Central memory CD8-positive, alpha-beta T cell (primary cell): Measurements from ENCODE around the gene YWHAE.
"Not testable (repeated sequence)": the region's sequence is repeated elsewhere in the genome, so short reads cannot be mapped to it uniquely, and the experiment has no call there.

Source experiments
- ATAC-seq: fragments of 150-1000 bp; cut with Tn5 transposase; replicated peaks from 2 replicates; pipeline ENCODE4 v1.10.0; 2022; ENCODE audit warnings: mild to moderate bottlenecking, moderate FRiP score, moderate number of reproducible peaks; ENCODE audit not compliant: poor library complexity, severe bottlenecking; ENCODE audit errors: extremely low read depth
- DNase-seq, 2 donors: peaks; one replicate each; pipeline ENCODE4 v3.0.0; 2021; ENCODE audit warnings: low spot score in 2 of 2
- H3K27ac Mint-ChIP-seq: one replicate; pipeline ENCODE4 v1.8.0; 2022; ENCODE audit warnings: low read depth, mild to moderate bottlenecking, moderate library complexity, mixed read lengths
- H3K27me3 Mint-ChIP-seq: one replicate; pipeline ENCODE4 v1.8.0; 2022; ENCODE audit warnings: mixed read lengths
- H3K36me3 Mint-ChIP-seq: one replicate; pipeline ENCODE4 v1.8.0; 2022; ENCODE audit warnings: mild to moderate bottlenecking, moderate library complexity, mixed read lengths; ENCODE audit not compliant: insufficient read depth
- H3K4me1 Mint-ChIP-seq: one replicate; pipeline ENCODE4 v1.8.0; 2022; ENCODE audit warnings: mixed read lengths
- H3K4me3 Mint-ChIP-seq: one replicate; pipeline ENCODE4 v1.8.0; 2022; ENCODE audit warnings: mild to moderate bottlenecking, moderate library complexity, mixed read lengths
- H3K9me3 Mint-ChIP-seq: one replicate; pipeline ENCODE4 v1.8.0; 2022; ENCODE audit warnings: mixed read lengths

The YWHAE gene

DNA sequence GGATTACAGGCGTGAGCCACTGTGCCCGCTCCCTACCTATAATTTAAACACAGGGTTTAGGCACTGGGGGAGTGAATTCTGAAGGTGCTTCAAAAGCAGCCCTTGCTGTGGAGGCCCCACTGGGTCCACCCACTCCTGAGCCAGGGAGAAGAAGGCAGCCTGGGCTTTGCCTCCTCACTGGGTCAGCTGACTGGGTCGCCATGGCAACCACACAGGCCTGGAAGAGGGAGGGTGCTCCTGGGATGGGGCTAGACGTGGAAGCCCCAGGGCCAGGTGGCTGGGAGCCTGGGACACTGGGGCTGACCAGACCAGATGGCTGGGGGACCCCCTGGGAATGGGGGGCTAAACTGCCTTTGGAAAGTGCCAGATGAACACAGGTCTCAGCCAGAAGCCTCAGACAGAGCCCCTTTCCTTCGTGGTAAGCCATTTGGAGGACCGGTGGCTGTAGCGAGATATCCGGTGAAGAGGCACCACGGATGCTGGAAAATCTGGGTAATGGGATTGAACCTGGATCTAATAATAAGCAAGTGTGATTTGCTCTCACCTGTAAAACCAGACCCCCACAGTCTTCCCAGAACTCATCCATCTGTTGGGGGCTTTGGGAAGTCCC, 87.7 kb downstream of the YWHAE start:
- H3K27ac Mint-ChIP-seq, result no peak overlapping the region
- ATAC-seq, result no peak
- peaks cover 3% of the 10 kb centered on the region for H3K36me3 Mint-ChIP-seq
- no peak overlapping the region for H3K4me3 Mint-ChIP-seq
- H3K27me3 Mint-ChIP-seq, result peaks cover 14% of the 10 kb centered on the region
- no peaks in the 10 kb centered on the region for H3K4me1 Mint-ChIP-seq
- H3K9me3 Mint-ChIP-seq, result no peaks in the 10 kb centered on the region
- no peak for DNase-seq

DNA sequence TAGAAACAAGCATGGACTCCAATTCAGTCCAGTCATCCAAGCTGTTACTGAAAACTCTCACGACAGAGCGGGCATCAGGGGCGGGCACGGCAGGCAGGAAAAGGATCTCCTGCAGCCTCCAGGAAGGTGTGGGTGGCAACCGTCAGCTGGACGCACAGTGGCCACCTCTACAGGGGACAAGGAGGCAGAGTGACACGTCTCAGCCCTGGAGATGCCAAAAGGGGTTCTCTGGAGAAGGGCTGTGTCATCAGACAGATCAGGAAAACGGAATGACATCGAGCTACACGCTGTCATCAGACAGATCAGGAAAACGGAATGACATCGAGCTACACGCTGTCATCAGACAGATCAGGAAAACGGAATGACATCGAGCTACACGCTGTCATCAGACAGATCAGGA, 92.2 kb downstream of the YWHAE start:
- ATAC-seq, DNase-seq, H3K27me3 Mint-ChIP-seq, H3K36me3 Mint-ChIP-seq, H3K4me1 Mint-ChIP-seq, H3K9me3 Mint-ChIP-seq, H3K4me3 Mint-ChIP-seq: not testable (repeated sequence)
- peak overlapping the region; percentile 71 for H3K27ac Mint-ChIP-seq

- no peak for DNase-seq
- Mint-ChIP-seq H3K9me3 (no peaks in the 10 kb centered on the region), H3K4me1 (no peaks in the 10 kb centered on the region), H3K36me3 (peaks cover 5% of the 10 kb centered on the region), H3K4me3 (no peak overlapping the region), H3K27me3 (peaks cover 8% of the 10 kb centered on the region), H3K27ac (no peak overlapping the region)
- no peak for ATAC-seq
These were observed 95.0 kb downstream of the YWHAE start for GRCh38 chr17:1304962-1305563.

DNA sequence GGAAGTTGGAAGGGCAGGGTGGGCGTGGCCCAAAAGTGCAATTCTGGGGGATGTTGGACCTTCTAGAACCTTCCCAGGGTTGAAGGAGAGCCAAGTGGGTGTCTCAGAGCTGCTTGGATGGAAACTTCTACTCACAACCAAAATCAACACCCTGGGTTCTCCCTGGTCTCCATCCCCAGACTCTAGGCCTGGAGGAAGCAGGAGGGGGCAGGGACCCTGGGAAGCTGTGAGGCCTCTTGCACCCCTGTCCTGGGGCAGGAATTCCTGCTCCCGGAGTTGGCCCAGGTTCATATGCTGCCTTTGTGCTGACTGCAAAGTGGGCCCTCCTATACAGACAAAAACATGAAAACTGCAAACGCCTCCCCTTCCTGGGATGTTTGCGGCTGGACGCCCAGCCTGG, 95.5 kb downstream of the YWHAE start:
- Mint-ChIP-seq H3K9me3 (no peaks in the 10 kb centered on the region), H3K4me1 (no peaks in the 10 kb centered on the region), H3K36me3 (peaks cover 5% of the 10 kb centered on the region), H3K4me3 (no peak overlapping the region), H3K27me3 (peaks cover 11% of the 10 kb centered on the region), H3K27ac (no peak overlapping the region)
- no peak for ATAC-seq
- DNase-seq, result no peak

DNA sequence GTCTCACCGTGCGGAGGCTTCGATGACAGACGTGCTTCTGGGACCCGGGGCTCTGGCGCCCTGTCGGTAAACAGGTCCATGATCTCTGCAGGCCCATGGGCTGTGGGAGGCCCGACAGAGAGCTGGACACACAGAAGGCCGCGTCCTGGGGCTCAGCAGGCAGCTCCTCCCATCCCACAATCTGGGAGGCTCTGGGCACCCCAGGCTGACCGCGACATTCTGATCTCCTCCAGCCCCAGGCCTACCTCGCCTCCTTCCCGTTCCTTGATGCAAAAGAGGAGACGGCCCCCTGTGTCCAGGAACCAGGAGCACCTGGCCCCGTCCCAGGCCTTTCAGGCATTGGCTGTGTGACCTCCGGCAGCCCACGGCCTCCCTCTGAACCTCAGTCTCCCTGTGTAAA, 97.3 kb downstream of the YWHAE start:
- H3K4me1 Mint-ChIP-seq, result peaks cover 7% of the 10 kb centered on the region
- peaks cover 11% of the 10 kb centered on the region for H3K27me3 Mint-ChIP-seq
- H3K9me3 Mint-ChIP-seq, result no peaks in the 10 kb centered on the region
- no peak overlapping the region for H3K4me3 Mint-ChIP-seq
- H3K36me3 Mint-ChIP-seq, result peaks cover 3% of the 10 kb centered on the region
- ATAC-seq (no peak), DNase-seq (no peak)
- H3K27ac Mint-ChIP-seq, result no peak overlapping the region

DNA sequence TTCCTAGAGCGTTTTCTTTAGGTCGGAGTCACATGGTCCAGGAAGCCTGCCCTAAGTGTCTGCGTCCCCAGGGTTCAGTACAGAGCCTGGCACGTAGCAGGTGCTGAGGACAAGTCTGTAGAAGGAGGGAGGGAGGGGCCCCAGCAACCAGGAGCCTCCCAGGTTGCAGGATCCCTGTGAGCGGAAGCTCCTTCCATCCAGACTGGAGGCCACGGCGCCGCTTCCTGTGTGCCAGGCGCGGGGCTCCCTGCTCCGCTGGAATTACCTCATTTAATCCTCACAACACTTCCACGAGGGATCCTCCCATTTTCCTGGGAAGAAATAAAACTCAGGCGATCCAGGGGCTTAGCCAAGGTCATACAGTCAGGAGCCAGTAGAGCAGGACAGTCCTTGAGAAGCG, 98.5 kb downstream of the YWHAE start:
- Mint-ChIP-seq H3K4me3 (no peak overlapping the region), H3K27me3 (peaks cover 11% of the 10 kb centered on the region), H3K36me3 (peaks cover 2% of the 10 kb centered on the region), H3K4me1 (peaks cover 7% of the 10 kb centered on the region), H3K27ac (no peak overlapping the region), H3K9me3 (no peaks in the 10 kb centered on the region)
- no peak for DNase-seq
- ATAC-seq, result no peak

- Mint-ChIP-seq H3K36me3 (peaks cover 2% of the 10 kb centered on the region), H3K4me1 (peaks cover 14% of the 10 kb centered on the region), H3K9me3 (no peaks in the 10 kb centered on the region), H3K27me3 (peaks cover 11% of the 10 kb centered on the region), H3K4me3 (no peak overlapping the region), H3K27ac (no peak overlapping the region)
- ATAC-seq (no peak), DNase-seq (no peak)
These were observed 99.6 kb downstream of the YWHAE start for GRCh38 chr17:1300371-1300905.

- Mint-ChIP-seq H3K4me3 (no peak overlapping the region), H3K27me3 (peaks cover 11% of the 10 kb centered on the region), H3K36me3 (peaks cover 2% of the 10 kb centered on the region), H3K9me3 (no peaks in the 10 kb centered on the region), H3K27ac (no peak overlapping the region), H3K4me1 (peaks cover 18% of the 10 kb centered on the region)
- ATAC-seq (no peak), DNase-seq (no peak)
These were observed 100.3 kb downstream of the YWHAE start for GRCh38 chr17:1299552-1300370.

DNA sequence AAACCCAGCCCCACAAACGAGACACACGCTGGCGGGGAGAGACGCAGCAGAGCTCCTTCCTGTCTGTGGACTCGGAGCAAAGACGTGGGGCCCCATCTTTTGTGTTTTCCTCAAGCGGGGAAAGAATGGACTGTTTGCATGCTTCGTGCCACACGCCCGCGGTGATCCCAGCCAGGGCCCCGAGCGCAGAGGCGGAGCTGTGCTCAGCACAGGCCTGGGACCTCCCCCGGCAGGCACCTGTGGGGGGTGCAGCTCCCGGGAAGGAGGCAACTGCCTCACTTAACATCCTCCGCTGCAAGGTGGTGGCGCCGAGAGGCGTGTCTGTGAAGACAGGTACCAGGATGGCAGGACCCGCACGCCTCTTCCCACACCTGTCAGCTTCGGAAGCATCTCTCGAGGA, 101.4 kb downstream of the YWHAE start:
- no peak for DNase-seq
- Mint-ChIP-seq H3K9me3 (no peaks in the 10 kb centered on the region), H3K27ac (no peak overlapping the region), H3K36me3 (peaks cover 9% of the 10 kb centered on the region), H3K4me3 (peak overlapping the region; percentile 16), H3K4me1 (peaks cover 27% of the 10 kb centered on the region), H3K27me3 (peaks cover 11% of the 10 kb centered on the region)
- no peak for ATAC-seq
